GM18907 (cell line): ENCODE data around the gene NSG2.

ENCODE experiments used
- ATAC-seq: cut with Tn5 transposase; IDR thresholded peaks from one replicate; pipeline ENCODE4 v1.9.1; 2021; ENCODE audit warnings: mild to moderate bottlenecking, moderate library complexity; ENCODE audit not compliant: unreplicated experiment

Gene NSG2

DNA sequence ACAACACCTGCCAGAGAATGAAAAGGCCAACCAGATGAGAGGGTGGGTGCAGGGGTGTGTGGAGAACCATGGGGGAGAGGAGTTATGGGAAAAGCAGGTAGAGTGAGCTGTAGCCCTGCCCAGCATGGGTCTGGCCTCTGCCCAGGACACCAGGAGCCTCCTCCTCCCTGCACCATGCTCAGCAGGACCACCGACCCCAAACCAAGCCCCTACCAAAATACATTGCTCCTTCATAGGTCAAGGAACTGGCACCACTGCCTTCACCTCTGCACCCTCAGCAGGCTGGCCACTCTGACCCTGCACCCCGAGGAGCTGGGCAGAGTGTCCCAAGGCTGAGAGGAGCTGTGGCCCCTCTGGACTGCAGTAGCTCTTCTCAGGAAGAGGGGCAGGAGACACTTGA is 102.0 kb downstream of the NSG2 start:
- no peak for ATAC-seq

DNA sequence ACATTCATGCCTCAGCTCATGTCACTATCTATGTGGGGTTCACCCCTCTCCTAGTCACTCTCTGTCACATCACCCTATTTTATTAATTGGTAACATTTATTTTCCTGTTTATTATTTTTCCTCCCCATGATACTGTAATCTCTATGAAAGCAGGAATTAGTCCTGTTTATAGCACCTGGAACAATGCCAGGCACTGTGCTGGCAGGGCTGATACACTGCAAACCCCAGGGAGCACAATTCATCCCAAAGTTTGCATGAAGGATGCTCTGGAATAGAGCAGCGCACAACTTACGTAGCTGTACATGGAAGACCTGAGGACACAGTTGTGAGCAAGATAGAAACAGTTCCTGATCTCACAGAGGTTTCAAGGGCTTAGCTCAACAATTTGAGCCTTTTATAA is 103.2 kb downstream of the NSG2 start:
- no peak for ATAC-seq

DNA sequence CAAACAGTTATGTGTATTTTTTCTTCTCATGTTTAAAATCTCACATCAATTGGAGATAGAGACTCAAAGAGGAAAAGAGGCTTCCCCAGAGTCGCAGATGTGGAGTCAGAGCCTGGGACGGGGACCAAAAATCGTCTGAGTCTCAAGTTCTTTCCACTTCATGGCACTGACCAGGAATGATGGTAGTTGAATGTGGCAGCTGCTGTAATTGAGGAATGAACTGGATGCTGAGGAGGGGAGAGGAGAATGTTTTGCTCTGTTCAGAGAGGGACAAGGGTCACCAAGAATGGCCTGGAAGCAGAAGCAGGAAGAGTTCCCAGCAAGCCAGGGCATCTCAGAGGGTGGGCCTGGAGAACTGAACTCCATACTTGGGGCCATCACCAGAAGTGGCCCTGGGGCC is 103.9 kb downstream of the NSG2 start:
- no peak for ATAC-seq

DNA sequence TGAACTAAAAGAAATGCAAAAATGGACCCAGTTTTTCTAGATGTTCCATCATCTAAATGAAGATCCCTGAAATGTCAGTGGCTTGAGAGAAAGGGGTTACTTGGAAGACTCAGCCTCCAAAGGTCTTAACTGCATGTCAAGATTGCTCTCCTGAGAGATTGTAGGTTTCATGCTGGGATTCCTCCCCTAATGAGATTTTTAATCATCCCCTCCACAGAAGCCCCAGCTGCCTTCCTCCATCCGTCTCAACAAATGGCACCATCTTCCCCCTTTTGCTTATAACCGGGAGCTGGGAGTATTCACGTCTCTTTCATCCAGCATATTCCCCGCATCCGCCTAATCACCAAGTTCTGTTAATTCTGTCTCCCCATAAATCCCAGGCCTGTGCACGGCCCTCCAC is 104.5 kb downstream of the NSG2 start:
- ATAC-seq: no peak

DNA sequence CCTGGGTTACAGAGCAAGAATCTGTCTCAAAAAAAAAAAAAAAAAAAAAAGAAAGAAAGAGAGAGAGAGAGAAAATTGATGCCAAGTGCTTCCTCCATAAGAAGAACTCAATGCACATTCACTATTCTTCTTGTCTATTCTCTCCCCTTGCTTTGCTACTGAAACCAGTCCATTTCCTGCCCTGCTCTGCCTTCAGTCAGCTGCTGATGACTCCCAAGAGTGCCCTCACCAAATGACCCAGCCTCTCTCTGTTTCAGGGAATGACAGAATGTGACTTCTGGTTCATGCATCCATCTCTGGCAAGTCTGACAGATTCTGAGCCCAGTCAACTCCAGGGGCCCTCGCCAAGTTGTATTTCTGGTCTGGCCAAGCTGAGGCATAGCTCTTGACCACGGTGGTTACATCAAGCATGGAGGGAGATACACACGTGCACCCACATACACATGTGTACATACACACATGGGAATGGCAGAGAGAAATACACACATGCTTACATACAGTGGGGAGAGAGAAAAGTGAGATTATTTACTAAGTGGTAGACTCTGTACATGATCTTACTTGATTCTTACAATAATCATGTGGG is 106.2 kb downstream of the NSG2 start:
- no peak for ATAC-seq

DNA sequence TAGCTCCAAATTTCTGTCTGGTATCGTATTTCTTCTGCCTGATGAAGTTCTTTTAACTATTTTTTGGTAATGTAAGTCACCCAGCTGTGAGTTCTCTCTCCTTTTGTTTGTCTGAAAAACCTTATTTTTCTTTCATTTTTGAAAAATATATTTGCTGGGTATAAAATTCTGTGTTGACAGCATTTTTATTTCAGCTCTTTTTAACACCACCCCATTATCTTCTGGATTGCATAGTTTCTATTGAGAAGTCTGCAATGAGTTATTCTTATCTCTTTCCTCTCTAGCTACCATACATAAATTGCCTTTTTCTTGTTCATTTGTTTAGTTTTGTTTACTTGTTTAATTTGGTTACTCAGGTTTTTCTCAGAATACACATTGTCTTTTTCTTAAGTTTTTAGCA is 109.1 kb downstream of the NSG2 start:
- no peak for ATAC-seq

DNA sequence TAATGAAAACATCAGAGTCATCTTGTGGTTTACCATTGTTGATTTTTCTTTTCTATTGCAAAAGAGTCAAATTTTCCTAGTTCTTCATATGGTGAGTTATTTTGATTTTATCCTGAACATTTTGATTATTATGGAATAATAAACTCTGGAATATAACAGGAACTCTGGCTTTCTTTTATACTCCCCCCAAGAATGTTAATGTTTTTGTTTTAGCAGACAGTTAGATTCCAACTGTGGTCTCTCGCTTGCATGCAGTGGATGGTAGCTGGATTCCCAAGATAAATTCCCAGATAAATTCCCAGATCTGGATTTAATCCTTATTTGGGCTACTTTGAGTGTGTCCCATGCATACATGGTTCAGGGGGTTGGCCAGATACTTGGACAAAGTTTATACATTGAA is 109.8 kb downstream of the NSG2 start:
- ATAC-seq: no peak

DNA sequence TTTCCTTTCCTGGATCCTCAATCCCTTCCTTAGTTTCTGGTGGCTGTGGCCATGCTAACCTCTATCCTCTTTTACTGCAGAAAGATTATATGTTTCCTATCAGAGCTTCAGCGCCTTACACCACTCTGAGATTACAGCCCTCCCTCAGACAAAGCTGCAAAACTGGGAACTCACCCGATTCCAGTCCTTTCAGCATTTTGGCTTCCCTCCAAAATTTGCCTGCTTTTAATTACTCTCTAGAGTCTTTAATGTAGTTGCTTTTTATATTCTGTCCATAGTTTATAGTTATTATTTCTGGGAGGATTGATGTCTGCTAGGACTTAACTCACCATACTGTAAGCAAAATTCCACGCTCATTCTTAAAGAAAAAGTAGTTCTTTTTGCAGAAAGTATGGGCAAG is 110.2 kb downstream of the NSG2 start:
- no peak for ATAC-seq

DNA sequence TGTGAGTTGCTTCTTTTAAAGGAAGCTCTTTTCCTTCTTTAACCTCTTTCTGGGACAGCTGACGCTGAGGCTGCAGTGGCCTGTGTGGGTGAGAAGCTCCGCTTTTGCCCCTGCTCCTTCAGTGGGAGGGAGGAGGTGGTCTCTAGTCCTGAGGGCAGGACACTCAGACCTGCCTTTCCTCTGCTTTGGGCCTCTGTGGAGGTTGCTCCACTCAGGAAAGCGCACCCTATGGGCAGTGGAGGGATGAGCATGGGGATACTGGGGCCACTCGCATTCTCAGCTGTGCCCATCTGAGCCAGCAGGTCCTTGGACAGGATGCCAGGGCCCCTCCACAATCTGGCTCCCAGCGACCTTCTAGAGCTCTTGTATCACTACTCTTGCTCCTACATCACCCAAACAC is 111.5 kb downstream of the NSG2 start:
- no peak for ATAC-seq
